NCI-H748 (cell line): Measurements from ENCODE around the gene GPR32.
"Not testable (repeated sequence)": the region's sequence is repeated elsewhere in the genome, so short reads cannot be mapped to it uniquely, and the experiment has no call there.

Source experiments
- DNase-seq: peaks from one replicate; lab custom pipeline; 2025; ENCODE audit not compliant: unreplicated experiment; lab: John Stamatoyannopoulos, UW

The GPR32 gene

DNA sequence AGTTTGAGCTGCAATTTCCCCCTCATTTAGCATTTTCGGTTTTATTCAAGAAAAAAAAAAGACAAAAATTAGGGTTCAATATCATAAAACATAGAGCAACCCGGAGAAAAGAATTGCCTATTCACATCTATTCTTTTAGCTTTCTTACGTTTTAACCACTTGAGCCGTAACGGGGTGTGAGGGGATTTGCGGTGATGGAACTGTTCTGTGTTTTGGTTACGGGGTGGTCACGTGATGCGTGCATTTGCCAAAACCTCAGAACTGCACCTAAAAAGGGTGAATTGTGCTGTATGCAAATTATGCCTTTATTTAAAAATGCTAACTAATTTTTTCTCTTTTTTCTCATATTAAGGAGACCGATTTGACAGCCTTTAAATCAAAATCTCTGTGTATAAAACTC, 25.0 kb upstream of the GPR32 start:
- no peak for DNase-seq

DNA sequence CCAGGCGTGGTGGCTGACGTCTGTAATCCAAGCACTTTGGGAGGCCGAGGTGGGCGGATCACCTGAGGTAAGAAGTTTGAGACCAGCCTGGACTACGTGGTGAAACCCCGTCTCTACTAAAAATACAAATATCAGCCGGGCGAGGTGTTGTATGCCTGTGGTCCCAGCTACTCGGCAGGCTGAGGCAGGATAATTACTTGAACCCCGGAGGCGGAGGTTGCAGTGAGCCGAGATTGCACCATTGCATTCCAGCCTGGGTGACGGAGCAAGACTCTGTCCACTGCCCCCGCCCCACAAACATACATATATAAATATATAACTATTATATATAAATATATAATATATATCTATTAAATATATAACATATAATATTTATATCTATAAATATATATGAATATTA, 23.1 kb upstream of the GPR32 start:
- DNase-seq = not testable (repeated sequence)

DNA sequence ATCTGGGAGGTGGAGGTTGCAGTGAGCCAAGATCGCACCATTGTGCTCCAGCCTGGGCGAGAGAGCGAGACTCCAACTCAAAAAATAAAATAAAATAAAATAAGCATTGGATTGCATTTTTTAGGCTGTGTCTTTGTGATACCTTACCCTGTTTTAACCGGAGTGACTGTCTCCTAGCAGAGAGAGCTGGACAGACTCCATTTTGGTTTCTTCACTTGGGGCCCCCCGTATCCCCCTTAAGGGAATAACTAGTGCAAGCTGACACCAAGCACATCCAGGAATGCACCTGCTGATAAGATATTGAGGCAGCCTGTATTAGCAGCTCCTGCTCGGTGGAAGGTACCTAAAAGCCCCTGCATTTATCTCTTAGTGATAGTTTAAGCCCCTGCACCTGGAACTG, 20.8 kb upstream of the GPR32 start:
- no peak for DNase-seq

DNA sequence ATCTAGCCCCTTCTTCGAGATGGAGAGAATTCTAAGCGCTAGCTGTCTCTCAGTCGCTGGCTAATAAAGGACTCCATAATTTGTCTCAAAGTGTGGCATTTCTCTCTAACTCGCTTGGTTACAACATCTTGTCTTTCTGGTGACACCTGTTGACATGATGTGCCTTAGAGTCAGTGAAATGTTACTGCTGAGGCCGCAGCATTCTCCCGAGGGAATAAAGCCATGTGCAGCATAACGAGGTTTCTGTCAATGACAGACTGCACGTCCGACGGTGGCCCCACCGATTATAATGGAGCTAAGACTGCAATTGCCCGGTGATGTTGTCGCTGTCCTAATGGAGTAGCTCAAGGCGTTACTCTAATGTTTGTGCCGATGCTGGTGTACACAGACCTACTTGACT, 20.3 kb upstream of the GPR32 start:
- peak; percentile 18 for DNase-seq

DNA sequence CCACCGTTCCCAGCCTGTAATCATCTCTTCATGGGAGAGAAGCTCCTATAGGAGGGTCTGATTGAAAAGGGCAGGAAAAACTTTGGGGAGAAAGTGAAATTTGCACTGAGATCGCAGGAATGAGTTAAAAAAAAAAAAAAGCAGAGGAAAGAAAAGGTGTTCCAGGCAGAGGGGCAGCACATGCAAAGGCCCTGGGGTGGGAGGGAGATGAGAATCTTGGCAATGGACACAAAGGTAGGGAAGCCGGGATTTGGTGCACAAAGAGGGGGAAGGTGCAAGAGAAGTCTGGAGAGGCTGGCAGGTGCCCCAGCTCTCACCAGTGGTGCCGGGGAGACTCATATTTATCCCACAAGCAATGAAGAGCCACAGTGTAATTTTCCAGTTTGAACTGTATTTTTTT, 16.4 kb upstream of the GPR32 start:
- DNase-seq = no peak

DNA sequence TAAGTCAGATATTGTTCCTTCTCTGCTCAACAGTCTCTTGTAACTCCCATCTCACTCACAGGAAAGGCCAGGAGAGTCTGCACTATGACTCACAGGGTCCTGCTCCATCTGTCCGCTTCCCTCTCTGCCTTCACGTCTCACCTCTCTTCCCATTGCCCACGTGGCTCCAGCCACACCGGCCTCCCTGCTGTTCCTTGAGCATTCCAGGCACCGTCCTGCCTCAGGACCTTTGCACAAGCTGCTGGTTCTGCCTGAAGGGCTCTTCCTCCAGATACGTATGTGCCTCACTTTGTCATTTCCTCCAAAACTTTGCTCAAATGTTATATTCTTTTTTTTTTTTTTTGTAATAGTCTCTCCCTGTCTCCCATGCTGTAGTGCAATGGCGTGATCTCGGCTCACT, 14.0 kb upstream of the GPR32 start:
- not testable (repeated sequence) for DNase-seq

DNA sequence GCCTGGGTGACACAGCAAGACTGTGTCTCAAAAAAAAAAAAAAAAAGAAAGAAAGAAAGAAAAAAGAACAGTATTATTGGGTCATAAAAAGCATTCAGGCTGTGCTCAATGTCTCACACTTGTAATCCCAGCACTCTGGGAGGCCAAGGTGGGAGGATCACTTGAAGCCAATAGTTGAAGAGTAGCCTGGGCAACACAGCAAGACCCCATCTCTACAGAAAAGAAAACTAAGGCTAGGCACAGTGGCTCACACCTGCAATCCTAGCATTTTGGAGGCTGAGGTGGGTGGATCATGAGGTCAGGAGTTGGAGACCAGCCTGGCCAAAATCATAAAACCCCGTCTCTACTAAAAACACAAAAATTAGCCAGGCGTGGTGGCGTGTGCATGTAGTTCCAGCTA, 12.6 kb upstream of the GPR32 start:
- DNase-seq = not testable (repeated sequence)

DNA sequence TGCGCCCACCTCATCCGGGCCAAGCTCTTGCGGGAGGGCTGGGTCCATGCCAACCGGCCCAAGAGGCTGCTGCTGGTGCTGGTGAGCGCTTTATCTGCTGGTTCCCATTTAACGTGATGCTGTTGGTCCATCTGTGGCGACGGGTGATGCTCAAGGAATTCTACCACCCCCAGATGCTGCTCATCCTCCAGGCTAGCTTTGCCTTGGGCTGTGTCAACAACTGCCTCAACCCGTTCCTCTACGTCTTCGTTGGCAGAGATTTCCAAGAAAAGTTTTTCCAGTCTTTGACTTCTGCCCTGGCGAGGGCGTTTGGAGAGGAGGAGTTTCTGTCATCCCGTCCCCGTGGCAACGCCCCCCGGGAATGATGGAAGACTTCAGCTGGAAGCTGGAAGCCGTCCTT, 11.2 kb upstream of the GPR32 start:
- not testable (repeated sequence) for DNase-seq

DNA sequence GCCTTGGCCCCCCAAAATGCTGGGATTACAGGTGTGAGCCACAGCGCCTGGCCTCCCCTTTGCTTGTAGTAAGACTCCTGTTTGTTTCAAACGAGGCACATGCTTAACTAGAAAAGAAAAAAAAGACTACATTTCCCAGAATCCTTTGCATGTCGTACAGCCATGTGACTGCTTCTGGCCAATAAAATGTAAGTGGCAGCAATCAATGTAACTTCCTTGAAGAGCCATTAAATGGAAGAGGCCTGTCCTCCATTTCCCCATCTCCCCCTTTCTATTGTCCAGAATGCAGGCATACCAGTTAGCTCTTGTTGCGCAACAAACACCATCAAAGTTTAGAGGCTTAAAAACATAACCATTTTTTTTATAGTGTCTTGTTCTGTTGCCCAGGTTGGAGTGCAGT, 10.4 kb upstream of the GPR32 start:
- DNase-seq = peak; percentile 36

DNA sequence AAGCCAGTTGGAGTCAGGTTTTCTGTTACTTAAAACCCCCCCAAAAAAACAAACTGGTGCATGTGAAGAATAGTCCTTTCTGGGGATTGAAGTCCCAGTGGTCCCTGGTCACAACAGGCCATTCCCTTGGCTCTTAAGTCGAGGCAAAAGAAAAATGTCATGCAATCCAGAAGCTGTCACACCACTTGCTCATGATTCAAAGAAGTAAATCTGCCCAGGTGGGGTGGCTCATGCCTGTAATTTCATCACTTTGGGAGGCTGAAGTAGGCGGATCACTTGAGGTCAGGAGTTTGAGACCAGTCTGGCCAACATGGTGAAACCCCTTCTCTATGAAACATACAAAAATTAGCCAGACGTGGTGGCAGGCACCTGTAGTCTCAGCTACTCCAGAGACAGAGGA, 8.8 kb upstream of the GPR32 start:
- not testable (repeated sequence) for DNase-seq

DNA sequence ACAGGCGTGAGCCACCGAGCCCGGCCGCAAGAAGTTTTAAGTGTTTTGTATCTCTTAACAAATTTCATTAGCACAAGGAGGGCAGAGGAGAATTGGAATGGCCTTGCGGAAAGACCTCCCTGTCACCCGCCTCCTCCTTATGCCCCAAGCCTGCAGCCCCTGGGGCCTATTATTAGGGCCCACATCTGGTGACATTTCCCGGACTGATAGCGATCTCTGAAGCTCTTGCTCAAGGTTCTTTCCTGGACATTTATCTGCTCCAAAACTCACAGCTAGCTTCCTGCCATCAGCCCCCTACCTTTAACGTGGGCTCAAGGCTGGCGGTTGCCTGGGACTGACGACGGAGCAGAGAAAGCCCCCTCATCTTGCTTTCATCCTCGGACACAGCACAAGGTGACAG, 6.7 kb upstream of the GPR32 start:
- not testable (repeated sequence) for DNase-seq

DNA sequence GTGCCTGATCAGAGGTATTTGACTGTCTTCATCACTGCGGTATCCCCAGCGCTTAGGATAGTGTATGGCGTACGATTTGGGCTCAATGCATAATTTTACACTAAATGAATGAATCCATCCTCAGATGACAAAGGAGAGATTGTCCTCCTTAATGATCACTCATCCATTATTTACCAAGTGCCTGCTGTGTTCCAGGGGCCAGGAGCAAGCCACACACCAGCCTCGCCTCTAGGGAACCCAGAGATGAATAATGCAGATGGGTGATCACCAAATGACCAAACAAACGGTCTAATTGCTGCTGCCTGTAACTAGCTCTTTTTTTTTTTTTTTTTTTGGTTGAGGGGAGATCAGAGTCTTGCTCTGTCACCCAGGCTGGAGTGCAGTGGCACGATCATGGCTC, 5.9 kb upstream of the GPR32 start:
- DNase-seq = peak; percentile 60

DNA sequence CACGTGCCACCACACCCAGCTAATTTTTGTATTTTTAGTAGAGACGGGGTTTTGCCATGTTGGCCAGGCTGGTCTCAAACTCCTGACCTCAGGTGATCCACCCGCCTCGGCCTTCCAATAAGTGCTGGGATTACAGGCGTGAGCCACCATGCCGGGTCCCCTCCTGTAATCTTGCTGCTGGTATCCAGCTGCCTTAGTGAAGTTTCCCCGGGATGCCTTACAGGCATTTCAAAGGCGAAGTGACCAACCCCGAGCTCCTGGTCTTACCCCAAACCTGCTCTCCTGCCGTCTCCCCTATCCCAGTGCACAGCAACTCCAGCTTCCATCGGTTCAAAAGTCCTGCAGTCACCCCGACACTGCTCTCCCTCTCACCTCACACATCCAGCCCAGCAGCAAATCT, 3.5 kb upstream of the GPR32 start:
- DNase-seq = not testable (repeated sequence)

DNA sequence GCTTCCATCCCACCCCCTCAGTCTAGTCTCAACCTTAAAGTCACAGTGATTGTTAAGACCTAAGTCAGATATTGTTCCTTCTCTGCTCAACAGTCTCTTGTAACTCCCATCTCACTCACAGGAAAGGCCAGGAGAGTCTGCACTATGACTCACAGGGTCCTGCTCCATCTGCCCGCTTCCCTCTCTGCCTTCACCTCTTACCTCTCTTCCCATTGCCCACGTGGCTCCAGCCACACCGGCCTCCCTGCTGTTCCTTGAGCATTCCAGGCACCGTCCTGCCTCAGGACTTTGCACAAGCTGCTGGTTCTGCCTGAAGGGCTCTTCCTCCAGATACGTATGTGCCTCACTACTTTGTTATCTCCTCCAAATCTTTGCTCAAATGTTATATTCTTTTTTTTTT, 3.0 kb upstream of the GPR32 start:
- not testable (repeated sequence) for DNase-seq

DNA sequence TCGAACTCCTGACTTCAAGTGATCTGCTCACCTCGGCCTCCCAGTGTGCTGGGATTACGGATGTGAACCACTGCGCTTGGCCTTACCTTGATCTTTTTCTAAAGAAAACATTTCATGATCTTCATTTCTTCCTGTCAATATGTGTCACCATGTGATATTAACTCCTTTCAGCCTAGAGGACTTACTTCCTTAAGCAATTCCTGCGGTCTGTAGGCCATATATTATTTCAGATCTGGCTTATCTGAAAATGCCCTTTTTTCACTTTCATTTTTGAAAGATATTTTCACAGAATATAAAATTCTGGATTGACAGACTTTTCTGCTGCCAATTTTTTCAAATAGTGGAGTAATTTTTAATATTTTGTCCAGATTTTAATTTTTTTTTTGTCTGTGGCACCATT, 2.0 kb upstream of the GPR32 start:
- DNase-seq = no peak

DNA sequence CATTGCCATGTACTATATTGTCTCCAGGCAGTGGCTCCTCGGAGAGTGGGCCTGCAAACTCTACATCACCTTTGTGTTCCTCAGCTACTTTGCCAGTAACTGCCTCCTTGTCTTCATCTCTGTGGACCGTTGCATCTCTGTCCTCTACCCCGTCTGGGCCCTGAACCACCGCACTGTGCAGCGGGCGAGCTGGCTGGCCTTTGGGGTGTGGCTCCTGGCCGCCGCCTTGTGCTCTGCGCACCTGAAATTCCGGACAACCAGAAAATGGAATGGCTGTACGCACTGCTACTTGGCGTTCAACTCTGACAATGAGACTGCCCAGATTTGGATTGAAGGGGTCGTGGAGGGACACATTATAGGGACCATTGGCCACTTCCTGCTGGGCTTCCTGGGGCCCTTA, 624 bp downstream of the GPR32 start:
- no peak for DNase-seq

DNA sequence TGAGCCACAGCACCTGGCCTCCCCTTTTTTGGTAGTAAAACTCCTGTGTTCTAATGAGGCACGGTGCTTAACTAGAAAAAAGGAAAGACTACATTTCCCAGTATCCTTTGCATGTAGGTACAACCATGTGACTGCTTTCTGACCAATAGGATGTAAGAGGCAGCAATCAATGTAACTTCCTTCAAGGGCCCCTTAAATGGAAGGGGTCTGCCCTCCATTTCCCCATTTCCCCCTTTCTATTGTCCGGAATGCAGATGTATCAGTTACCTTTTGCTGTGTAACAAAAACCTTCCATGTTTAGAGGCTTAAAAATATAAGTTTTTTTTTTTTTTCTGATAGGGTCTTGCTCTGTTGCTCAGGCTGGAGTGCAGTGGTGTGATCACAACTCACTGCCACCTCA, 2.2 kb downstream of the GPR32 start:
- peak; percentile 11 for DNase-seq

DNA sequence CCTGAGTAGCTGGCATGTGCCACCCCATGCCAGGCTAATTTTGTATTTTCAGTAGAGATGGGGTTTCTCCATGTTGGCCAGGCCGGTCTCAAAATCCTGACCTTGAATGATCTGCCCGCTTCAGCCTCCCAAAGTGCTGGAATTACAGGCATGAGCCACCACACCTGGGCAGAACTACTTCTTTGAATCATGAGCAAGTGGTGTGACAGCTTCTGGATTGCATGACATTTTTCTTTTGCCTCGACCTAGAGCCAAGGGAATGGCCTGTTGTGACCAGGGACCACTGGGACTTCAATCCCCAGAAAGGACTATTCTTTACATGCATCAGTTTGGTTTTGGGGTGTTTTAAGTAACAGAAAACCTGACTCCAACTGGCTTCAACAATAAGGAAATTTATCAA, 2.6 kb downstream of the GPR32 start:
- not testable (repeated sequence) for DNase-seq

DNA sequence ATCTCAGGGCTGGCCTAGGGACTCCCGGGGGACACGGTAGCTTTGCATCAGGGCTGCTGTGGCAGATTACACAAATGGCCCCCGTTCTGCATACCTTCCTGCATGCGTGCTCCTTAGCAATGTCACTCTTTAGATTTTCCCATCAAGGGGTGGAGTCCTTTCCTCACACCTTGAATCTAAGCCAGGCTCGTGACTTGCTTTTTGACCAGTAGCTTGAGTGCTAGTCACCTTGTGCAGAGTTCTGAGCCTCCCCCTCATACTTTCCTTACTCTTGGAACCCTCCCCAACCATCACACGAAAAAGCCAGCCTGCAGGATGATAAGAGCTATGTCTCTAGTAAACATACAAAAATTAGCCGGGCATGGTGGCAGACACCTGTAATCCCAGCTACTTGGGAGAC, 3.2 kb downstream of the GPR32 start:
- DNase-seq = not testable (repeated sequence)

DNA sequence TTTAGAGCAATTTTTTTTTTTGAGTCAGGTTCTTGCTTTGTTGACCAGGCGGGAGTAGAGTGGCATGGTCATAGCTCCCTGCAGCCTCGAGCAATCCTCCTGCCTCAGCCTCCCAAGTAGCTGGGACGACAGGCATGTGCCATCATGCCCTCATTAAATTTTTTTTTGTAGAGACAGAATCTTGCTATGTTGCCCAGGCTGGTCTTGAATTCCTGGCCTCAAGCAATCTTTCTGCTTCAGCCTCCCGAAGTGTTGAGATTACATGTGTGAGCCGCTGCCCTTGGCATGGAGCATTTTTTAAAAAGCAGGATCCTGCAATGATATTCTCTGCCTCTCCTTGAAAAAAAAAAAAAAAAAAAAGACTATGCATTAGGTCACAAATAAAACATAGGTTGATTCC, 5.9 kb downstream of the GPR32 start:
- DNase-seq = no peak

DNA sequence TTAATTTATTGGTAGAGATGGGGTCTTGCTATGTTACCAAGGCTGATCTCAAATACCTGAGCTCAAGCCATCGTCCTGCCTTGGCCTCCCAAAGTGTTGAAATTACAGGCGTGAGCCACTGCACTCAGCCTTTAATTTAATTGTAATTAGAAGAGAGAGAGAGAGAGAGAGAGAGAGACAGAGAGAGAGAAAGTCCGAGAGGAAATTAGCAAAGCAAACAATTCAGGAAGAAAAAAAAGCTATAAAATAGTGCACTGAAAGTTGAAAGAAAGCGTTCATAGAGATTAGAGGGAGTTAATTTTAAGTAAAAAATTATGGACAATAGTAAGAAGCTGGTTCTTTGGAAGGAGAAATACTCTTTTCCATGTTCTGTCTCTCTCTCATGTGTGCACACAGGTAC, 7.0 kb downstream of the GPR32 start:
- DNase-seq = no peak

DNA sequence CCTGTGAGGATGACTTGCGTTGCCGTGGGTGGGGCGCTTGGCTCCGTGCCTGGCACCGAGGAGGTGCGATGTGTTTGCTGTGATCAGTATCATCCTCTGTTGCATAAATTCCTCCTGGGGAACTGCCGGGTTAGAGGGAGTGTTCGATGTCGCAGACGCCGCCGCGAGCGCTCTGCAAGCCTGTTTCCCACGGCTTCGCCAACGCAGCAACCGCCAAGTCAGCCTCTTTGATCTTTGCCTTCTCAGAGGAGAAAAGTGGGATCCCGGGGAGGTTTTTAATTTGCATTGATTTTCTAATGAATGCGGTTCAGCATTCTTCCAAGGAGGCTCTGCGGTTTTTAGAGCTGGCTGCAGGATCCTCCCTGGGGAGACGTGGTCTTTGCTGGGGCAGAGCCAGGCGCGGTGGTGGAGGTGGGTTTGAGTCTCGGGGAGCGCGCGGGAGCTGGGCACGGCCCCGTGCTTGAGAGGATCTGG, 7.6 kb downstream of the GPR32 start:
- DNase-seq = peak; percentile 60

DNA sequence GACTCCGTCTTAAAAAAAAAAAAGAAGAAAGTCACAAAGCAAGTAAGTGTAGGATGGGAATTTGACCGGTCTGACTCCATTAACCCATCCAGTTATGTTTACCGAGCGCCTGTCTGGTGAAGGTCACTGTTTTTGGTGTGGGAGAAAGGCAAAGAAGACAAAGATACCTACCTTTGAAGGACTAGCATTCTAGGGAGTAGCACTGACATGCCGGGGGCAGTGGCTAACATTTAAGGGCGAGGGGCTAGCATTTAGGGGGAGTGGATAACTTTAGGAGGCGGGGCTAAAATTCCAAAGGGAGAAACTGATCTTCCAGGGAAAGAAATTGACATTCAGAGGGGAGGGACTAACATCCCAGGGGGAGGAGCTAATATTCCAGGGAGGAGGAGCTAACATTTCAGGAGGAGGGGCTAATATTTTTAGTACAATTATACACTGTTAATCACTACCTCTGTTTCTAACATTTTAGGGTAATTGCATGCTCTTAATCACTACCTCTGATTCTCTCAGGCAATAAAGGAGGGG, 8.7 kb downstream of the GPR32 start:
- no peak for DNase-seq
